NCI-H146 treated with DMSO at 0.1 percent for 48 hours (cell line): ENCODE results near the gene BCAS3.

Experiments used
- DNase-seq: peaks from one replicate; lab custom pipeline; 2025; ENCODE audit not compliant: unreplicated experiment; lab: John Stamatoyannopoulos, UW

The BCAS3 gene

GRCh38 chr17:61216066-61216465, 538.4 kb downstream of the BCAS3 start:
- no peak for DNase-seq

GRCh38 chr17:61217878-61218437, 540.3 kb downstream of the BCAS3 start:
- DNase-seq, result no peak

GRCh38 chr17:61218438-61218837, 540.8 kb downstream of the BCAS3 start:
- no peak for DNase-seq

- no peak for DNase-seq
Measured at GRCh38 chr17:61219460-61219859, 541.8 kb downstream of the BCAS3 start.

- no peak for DNase-seq
Measured at GRCh38 chr17:61221181-61221580, 543.5 kb downstream of the BCAS3 start.

GRCh38 chr17:61221597-61222471, 544.2 kb downstream of the BCAS3 start:
- DNase-seq, result no peak

- no peak for DNase-seq
Measured at GRCh38 chr17:61223725-61224124, 546.1 kb downstream of the BCAS3 start.

GRCh38 chr17:61225178-61225882, 547.7 kb downstream of the BCAS3 start:
- DNase-seq, result peak; percentile 13

- no peak for DNase-seq
Measured at GRCh38 chr17:61227866-61228265, 550.2 kb downstream of the BCAS3 start.

GRCh38 chr17:61230461-61230860, 552.8 kb downstream of the BCAS3 start:
- DNase-seq, result no peak

- DNase-seq, result no peak
Measured at GRCh38 chr17:61230972-61231820, 553.5 kb downstream of the BCAS3 start.

- no peak for DNase-seq
Measured at GRCh38 chr17:61232871-61233270, 555.2 kb downstream of the BCAS3 start.

GRCh38 chr17:61233991-61234750, 556.5 kb downstream of the BCAS3 start:
- DNase-seq, result no peak

- DNase-seq, result no peak
Measured at GRCh38 chr17:61235001-61235826, 557.6 kb downstream of the BCAS3 start.

GRCh38 chr17:61235827-61236197, 558.2 kb downstream of the BCAS3 start:
- no peak for DNase-seq

GRCh38 chr17:61237275-61237674, 559.6 kb downstream of the BCAS3 start:
- no peak for DNase-seq

- DNase-seq, result no peak
Measured at GRCh38 chr17:61238455-61238933, 560.8 kb downstream of the BCAS3 start.

GRCh38 chr17:61239327-61239726, 561.7 kb downstream of the BCAS3 start:
- DNase-seq, result no peak

- DNase-seq, result no peak
Measured at GRCh38 chr17:61239953-61240352, 562.3 kb downstream of the BCAS3 start.
